Stimulated activated CD8-positive, alpha-beta memory T cell treated with anti-CD3 and anti-CD28 coated beads, Interleukin-7, amount 100 ng/mL, for 1 hour (primary cell): ENCODE results near the gene ELF2.
"Not testable (repeated sequence)": the region's sequence is repeated elsewhere in the genome, so short reads cannot be mapped to it uniquely, and the experiment has no call there.

Source experiments
- DNase-seq, 2 donors: peaks; one replicate each; pipeline ENCODE4 v3.0.0-alpha.2; 2020; ENCODE audit warnings: low read depth in 2 of 2

The ELF2 gene

GRCh38 chr4:139078926-139079325, 98.1 kb downstream of the ELF2 start:
- no peak for DNase-seq

GRCh38 chr4:139077567-139078355, 99.3 kb downstream of the ELF2 start:
- DNase-seq: no peak

GRCh38 chr4:139076016-139076744, 100.8 kb downstream of the ELF2 start:
- DNase-seq: no peak

- DNase-seq: no peak
Measured at GRCh38 chr4:139060591-139060990, 116.4 kb downstream of the ELF2 start.

GRCh38 chr4:139059026-139059425, 118.0 kb downstream of the ELF2 start:
- not testable (repeated sequence) for DNase-seq

GRCh38 chr4:139054791-139055505, 122.1 kb downstream of the ELF2 start:
- no peak for DNase-seq

GRCh38 chr4:139053909-139054308, 123.1 kb downstream of the ELF2 start:
- DNase-seq: no peak

- DNase-seq: no peak
Measured at GRCh38 chr4:139050446-139050845, 126.6 kb downstream of the ELF2 start.

GRCh38 chr4:139048026-139048425, 129.0 kb downstream of the ELF2 start:
- no peak for DNase-seq

GRCh38 chr4:139044291-139044690, 132.7 kb downstream of the ELF2 start:
- DNase-seq: no peak

GRCh38 chr4:139042981-139043460, 134.0 kb downstream of the ELF2 start:
- no peak for DNase-seq

GRCh38 chr4:139038874-139039443, 138.1 kb downstream of the ELF2 start:
- no peak for DNase-seq

GRCh38 chr4:139036885-139037284, 140.1 kb downstream of the ELF2 start:
- no peak for DNase-seq

GRCh38 chr4:139035650-139036049, 141.4 kb downstream of the ELF2 start:
- DNase-seq: no peak

- DNase-seq: peak; percentile 44 to 54
Measured at GRCh38 chr4:139030614-139031235, 146.3 kb downstream of the ELF2 start.

- DNase-seq: not testable (repeated sequence)
Measured at GRCh38 chr4:139029866-139030363, 147.1 kb downstream of the ELF2 start.

GRCh38 chr4:139028191-139028661, 148.8 kb downstream of the ELF2 start:
- DNase-seq: no peak

- DNase-seq: no peak
Measured at GRCh38 chr4:139027776-139028175, 149.2 kb downstream of the ELF2 start.

GRCh38 chr4:139025841-139026240, 151.2 kb downstream of the ELF2 start:
- DNase-seq: no peak

GRCh38 chr4:139024686-139025085, 152.3 kb downstream of the ELF2 start:
- DNase-seq: no peak

GRCh38 chr4:139022835-139023234, 154.2 kb downstream of the ELF2 start:
- no peak for DNase-seq
